Ascending aorta (tissue), 2 donors: Measurements from ENCODE around the gene USP31. TPM values are rescaled to one million over a fixed set of nuclear protein-coding genes. Genes with fewer than 3 reads are reported as not detected.

Experiments
- DNase-seq, 2 donors: peaks; one replicate each; pipeline ENCODE4 v3.0.0-alpha.2; 2019; ENCODE audit warnings: low spot score in 2 of 2
- H3K27ac ChIP-seq, 2 donors: fragments of 200-600 bp; sonication (generic); one replicate each; pipeline ENCODE4 v1.5.1; 2016 to 2017; ENCODE audit warnings: mild to moderate bottlenecking in 1 of 2
- H3K27me3 ChIP-seq: fragments of 200-600 bp; sonication (generic); one replicate; pipeline ENCODE4 v1.5.1; 2017
- H3K36me3 ChIP-seq, 2 donors: fragments of 200-600 bp; sonication (generic); one replicate each; pipeline ENCODE4 v1.5.1; 2016
- H3K4me1 ChIP-seq, 2 donors: fragments of 200-600 bp; sonication (generic); one replicate each; pipeline ENCODE4 v1.5.1; 2016 to 2017; ENCODE audit warnings: mild to moderate bottlenecking in 1 of 2
- H3K4me3 ChIP-seq, 2 donors: fragments of 200-600 bp; sonication (generic); one replicate each; pipeline ENCODE4 v1.5.1; 2016 to 2017; ENCODE audit warnings: mild to moderate bottlenecking in 1 of 2
- H3K9me3 ChIP-seq, 2 donors: fragments of 200-600 bp; sonication (generic); one replicate each; pipeline ENCODE4 v1.5.1; 2016
- CTCF ChIP-seq, 3 experiments: fragments of 200-600 bp in 2 of 3; fragments of 450-650 bp in 1 of 3; sonication (generic) in 2 of 3; IDR thresholded peaks; one replicate each; pipeline ENCODE4 v1.5.1; 2016 to 2019; ENCODE audit warnings: antibody characterized with exemption in 3 of 3, mild to moderate bottlenecking in 1 of 3, moderate library complexity in 1 of 3
- intact Hi-C: fragments of 100-400 bp; cut with DNase I; formaldehyde crosslinking; loops from one replicate; pipeline ENCODE4 v1.15.1; 2023
- total RNA-seq: library from RNA; depleted of rRNA; stranded (reverse); fragments of >200 nt; gene quantifications from one replicate; pipeline ENCODE4 v1.1.0, GENCODE V29; 2016

USP31 gene
- total RNA-seq, 1 donor from 2014 or later, result 6.2 TPM

- no peak overlapping the region for H3K4me3 ChIP-seq
- no peaks in the 10 kb centered on the region for H3K4me1 ChIP-seq
- no peaks in the 10 kb centered on the region for H3K27me3 ChIP-seq
- no peak for DNase-seq
- intact Hi-C loops, result loop anchor here (5.0 kb wide), 1 partner anchor 48 kb away; no protein-coding TSS in a partner anchor
- TF ChIP-seq CTCF (IDR thresholded peaks at IDR 0.05), result no peak
- H3K27ac ChIP-seq, result no peak overlapping the region
- H3K36me3 ChIP-seq, result no peaks in the 10 kb centered on the region
- no peaks in the 10 kb centered on the region for H3K9me3 ChIP-seq
Observed at GRCh38 chr16:23188911-23189310, 39.7 kb upstream of the USP31 start.

- no peaks in the 10 kb centered on the region for H3K36me3 ChIP-seq
- peaks cover 8 to 9% of the 10 kb centered on the region in 2 donors for H3K4me1 ChIP-seq
- no peak overlapping the region for H3K4me3 ChIP-seq
- no peaks in the 10 kb centered on the region for H3K9me3 ChIP-seq
- no peak for TF ChIP-seq CTCF (IDR thresholded peaks at IDR 0.05)
- DNase-seq, result no peak
- no peak overlapping the region for H3K27ac ChIP-seq
- intact Hi-C loops, result loop anchor here (5.0 kb wide), 1 partner anchor 50 kb away; no protein-coding TSS in a partner anchor
- H3K27me3 ChIP-seq, result peaks cover 9% of the 10 kb centered on the region
Observed at GRCh38 chr16:23187341-23187740, 38.1 kb upstream of the USP31 start.

- no peak overlapping the region for H3K27ac ChIP-seq
- intact Hi-C loops, result loop anchor here (5.0 kb wide), 1 partner anchor 51 kb away; no protein-coding TSS in a partner anchor
- peaks cover 9% of the 10 kb centered on the region for H3K27me3 ChIP-seq
- H3K4me1 ChIP-seq, result peaks cover 8 to 12% of the 10 kb centered on the region in 2 donors
- DNase-seq, result no peak
- no peak overlapping the region for H3K4me3 ChIP-seq
- H3K36me3 ChIP-seq, result no peaks in the 10 kb centered on the region
- H3K9me3 ChIP-seq, result no peaks in the 10 kb centered on the region
- TF ChIP-seq CTCF (IDR thresholded peaks at IDR 0.05), result no peak
Observed at GRCh38 chr16:23186171-23186570, 36.9 kb upstream of the USP31 start.

- Histone ChIP-seq H3K4me1 (peaks cover 8 to 12% of the 10 kb centered on the region in 2 donors), H3K27me3 (peaks cover 9% of the 10 kb centered on the region), H3K4me3 (no peak overlapping the region), H3K9me3 (no peaks in the 10 kb centered on the region), H3K36me3 (no peaks in the 10 kb centered on the region), H3K27ac (no peak overlapping the region)
- DNase-seq, result no peak
- intact Hi-C loops, result loop anchor here (5.0 kb wide), 1 partner anchor 52 kb away; no protein-coding TSS in a partner anchor
- no peak for TF ChIP-seq CTCF (IDR thresholded peaks at IDR 0.05)
Observed at GRCh38 chr16:23185656-23186055, 36.4 kb upstream of the USP31 start.

- no peak for DNase-seq
- TF ChIP-seq CTCF (IDR thresholded peaks at IDR 0.05), result no peak
Observed at GRCh38 chr16:23183543-23183862, 34.3 kb upstream of the USP31 start.

More at GRCh38 chr16:23183543-23183862, 34.3 kb upstream of the USP31 start:
- intact Hi-C loops, result loop anchor here (5.0 kb wide), 1 partner anchor 64 kb away; no protein-coding TSS in a partner anchor
- no peaks in the 10 kb centered on the region for H3K9me3 ChIP-seq
- H3K27me3 ChIP-seq, result peaks cover 9% of the 10 kb centered on the region
- H3K27ac ChIP-seq, result no peak overlapping the region
- peaks cover 8 to 12% of the 10 kb centered on the region in 2 donors for H3K4me1 ChIP-seq
- no peaks in the 10 kb centered on the region for H3K36me3 ChIP-seq
- no peak overlapping the region for H3K4me3 ChIP-seq
